ENCODE measurements around the gene TCP11L1.

GRCh38 chr11:33057284-33057683 is 17.9 kb downstream of the TCP11L1 start:
- no peak for TF ChIP-seq CTCF (IDR thresholded peaks at IDR 0.05 in 2 of 3, conservative IDR thresholded peaks at IDR 0.05 in 1 of 3; ENCODE audit: insufficient read depth in 2 of 3, low read depth in 1 of 3, low read length in 3 of 3)
- no peak for TF ChIP-seq TBL1XR1 (IDR thresholded peaks at IDR 0.05; ENCODE audit: low read length in 2 of 2)
- no peak for TF ChIP-seq TCF7 (IDR thresholded peaks at IDR 0.05; ENCODE audit: borderline replicate concordance)
- no peak for TF ChIP-seq SREBF2 (CRISPR knock-in tag; IDR thresholded peaks at IDR 0.05)
- no peak for TF ChIP-seq HDAC6 (IDR thresholded peaks at IDR 0.05; ENCODE audit: low read depth, low read length)
- TF ChIP-seq MEF2A (IDR thresholded peaks at IDR 0.05; ENCODE audit: control insufficient read depth, low read depth, low read length): no peak
- no peak for TF ChIP-seq SMC3 (conservative IDR thresholded peaks at IDR 0.05; ENCODE audit: insufficient read depth, low read depth, low read length)
- TF ChIP-seq TAF7 (tag; IDR thresholded peaks at IDR 0.05): no peak
- TF ChIP-seq KHSRP (IDR thresholded peaks at IDR 0.05): no peak
- no peak for TF ChIP-seq BRCA1 (IDR thresholded peaks at IDR 0.05)
- no peak for TF ChIP-seq BRCA1 (CRISPR knock-in tag; IDR thresholded peaks at IDR 0.05)
